ENCODE measurements around the gene DND1.
A peak's percentile ranks its signal among the peaks of the same experiment; 100 is the strongest.
"Not testable (repeated sequence)": the region's sequence is repeated elsewhere in the genome, so short reads cannot be mapped to it uniquely, and the experiment has no call there.

Gene DND1

DNA sequence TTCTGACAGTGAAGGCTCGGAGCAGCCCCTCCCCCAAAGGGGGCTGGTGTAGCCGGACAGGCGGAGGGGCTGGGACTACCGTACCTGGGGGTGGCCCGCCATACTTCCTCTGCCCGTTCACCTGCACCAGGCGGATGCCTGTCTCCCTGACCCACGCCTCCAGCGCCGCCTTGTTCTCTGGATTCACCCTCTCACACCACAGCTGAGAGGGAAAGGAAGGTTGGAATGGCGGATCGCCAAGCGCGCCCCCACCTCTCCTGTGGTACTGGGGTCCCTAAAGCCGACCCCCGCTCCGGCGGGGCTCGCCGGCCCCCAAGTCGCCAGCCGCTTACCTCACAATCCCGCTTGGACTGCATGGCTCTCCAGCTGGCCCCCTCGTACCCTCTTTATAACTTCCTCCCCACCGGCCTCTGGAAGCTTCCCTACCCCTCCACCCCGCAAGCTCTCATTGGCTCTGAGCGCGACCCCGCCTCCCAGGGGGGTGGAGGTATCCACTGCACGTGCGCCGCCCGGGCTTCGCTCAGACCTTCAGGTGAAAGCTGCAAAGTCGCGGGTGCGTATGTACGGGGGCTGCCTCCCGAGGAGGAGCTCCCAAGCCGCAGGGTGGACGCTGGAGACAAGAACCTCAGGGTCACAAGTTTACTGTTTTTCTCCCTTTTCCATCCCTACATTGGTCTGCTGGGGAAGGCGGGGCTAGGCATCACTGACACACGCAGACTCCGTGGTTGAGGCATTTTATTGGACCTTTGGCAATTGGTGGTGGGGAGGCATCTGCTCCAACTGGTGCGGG, at the start of gene DND1:
Gene DND1, minus strand, starts transcription at position 390 of the 790 bp plus-strand sequence. Its CDS starts 34 bp downstream, at position 356.
- no peak for DNase-seq

DNA sequence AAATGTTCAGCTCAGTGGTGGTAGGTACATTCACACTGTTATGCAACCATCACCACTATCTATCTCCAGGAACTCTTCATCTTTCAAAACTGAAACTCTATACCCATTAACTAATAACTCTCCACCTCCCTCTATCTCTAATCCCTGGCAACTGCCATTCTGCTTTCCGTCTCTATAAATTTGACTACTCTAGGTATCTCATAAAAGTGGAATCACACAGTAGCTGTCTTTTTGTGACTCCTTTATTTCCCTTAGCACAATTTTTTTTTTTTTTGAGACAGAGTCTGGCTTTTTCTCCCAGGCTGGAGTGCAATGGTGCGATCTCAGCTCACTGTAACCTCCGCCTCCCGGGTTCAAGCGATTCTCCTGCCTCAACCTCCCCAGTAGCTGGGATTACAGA, 48.0 kb upstream of the DND1 start:
- not testable (repeated sequence) for DNase-seq

DNA sequence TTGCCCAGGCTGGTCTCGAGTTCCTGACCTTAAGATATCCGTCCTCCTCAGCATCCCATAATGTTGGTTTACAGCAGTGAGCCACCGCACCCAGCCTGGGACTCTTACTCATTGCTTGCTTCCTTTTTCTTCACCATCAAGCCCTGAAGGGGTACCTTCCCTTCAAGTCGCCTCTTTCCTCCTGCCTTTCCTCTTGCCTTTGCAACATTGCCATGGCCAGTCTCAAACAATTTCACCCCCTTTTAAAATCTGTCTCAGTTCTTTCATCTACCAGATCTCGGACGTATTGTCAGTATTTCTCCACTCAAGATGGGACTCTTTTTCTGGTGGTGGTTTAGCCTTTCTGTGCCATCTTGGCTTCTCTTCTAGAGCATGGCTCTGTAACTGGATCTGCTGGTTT, 47.4 kb upstream of the DND1 start:
- not testable (repeated sequence) for DNase-seq

DNA sequence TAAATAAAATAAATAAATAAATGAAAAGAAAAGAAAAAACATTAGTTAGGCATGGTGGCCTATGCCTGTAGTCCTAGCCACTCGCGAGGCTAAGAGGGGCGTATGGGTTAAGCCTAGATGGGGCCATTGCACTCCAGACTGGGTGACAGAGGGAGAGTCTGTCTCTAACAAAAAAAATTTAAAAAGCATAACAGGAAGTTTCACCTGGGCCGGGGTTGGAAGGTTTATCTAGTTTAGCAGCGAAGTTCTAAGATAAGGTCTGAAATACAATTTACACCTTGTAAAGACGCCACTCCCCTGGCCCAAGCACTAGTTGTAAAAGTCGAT, 44.9 kb upstream of the DND1 start:
- no peak for DNase-seq

DNA sequence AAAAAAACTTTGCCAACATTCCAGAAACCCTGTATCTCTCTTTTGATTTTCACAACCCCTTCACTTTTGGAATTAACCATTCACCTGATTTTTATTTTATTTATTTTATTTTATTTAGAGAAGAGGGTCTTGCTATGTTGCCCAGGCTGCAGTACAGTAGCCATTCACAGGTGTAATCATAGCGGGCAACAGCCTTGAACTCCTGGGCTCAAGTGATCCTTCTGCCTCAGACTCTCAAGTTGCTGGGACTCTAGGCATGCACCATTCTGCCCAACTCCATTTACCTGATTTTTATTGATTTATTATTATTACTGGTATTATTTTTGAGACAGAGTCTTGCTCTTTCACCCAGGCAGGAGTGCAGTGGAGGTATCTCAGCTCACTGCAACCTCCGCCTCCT, 42.9 kb upstream of the DND1 start:
- not testable (repeated sequence) for DNase-seq

DNA sequence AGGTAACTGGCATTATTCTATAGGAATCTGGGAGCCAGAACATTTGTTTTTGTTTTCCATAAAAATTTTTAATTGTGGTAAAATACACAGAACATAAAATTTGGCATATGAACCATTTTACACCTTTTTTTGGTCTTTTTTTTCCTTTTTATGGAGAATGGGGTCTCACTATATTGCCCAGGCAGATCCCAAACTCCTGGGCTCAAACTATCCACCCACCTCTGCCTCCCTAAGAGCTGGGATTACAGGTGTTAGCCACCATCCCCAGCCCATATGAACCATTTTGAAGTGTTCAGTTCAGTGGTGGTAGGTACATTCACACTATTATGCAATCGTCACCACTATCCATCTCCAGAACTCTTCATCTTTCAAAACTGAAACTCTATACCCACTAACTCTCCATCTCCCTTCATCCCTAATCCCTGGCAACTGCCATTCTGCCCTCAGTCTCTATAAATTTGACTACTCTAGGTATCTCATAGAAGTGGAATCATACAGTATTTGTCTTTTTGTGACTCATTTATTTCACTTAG, 40.3 kb upstream of the DND1 start:
- DNase-seq = no peak

DNA sequence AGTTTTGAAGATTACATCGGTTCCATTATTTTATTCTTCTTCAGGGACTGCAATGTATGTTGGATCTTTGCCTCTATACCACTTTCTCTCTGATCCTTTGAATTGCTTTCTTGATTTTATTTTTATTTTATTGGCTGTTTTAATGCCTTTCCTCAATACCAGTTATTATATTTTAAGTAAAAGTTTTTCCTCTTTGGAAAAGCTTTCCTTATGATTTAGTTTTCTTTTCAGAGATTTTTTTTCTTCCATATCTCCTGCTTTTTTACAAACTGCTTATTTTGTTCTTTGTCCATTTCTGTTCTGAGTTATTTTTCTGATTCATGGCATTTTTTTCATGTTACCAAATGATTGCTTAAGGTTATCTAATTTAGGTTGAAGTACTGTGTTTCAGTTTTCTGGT, 38.4 kb upstream of the DND1 start:
- no peak for DNase-seq

DNA sequence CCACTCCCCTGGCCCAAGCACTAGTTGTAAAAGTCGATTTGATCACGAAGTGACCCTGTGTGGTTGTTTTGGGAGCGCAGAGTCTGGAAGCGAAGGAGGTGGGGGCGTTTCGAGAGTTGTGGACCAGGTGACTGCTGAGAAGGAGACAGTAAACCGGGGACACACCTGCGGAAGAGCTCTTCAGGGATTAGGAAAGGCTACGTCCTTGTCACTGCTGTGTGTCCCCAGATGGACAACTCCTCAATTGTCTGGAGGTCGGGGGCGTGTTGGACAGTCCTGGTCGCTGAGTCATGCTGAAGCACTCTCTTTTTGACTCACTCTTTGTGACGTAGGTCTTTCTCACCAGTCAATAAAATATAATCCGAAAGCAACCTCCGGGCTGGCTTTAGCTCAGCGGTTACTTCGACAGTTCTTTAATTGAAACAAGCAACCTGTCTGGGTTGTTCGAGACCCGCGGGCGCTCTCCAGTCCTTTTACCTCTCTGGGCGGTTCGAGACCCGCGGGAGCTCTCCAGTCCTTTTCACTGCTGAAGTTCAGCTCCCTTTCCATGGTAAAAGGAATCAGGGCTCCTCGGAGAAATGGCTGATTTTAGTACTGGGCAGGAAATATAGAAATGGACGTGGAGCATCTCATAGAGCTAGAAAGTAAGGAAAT, 37.6 kb upstream of the DND1 start:
- peak; percentile 78 for DNase-seq

DNA sequence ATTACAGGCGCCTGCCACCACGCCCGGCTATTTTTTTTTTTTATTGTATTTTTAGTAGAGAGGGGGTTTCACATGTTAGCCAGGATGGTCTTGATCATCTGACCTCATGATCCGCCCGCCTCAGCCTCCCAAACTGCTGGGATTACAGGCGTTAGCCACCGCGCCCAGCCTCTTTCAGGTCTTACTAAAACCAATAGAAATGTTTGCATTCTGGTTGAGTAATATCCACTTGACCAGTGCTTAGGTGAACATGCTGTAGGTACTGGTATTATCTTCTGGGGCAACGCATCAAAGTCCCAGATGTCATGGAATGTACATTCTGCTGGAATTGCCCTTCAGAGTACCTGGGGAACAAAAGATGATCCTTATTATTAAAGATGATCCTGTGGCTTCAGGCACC, 35.4 kb upstream of the DND1 start:
- not testable (repeated sequence) for DNase-seq

DNA sequence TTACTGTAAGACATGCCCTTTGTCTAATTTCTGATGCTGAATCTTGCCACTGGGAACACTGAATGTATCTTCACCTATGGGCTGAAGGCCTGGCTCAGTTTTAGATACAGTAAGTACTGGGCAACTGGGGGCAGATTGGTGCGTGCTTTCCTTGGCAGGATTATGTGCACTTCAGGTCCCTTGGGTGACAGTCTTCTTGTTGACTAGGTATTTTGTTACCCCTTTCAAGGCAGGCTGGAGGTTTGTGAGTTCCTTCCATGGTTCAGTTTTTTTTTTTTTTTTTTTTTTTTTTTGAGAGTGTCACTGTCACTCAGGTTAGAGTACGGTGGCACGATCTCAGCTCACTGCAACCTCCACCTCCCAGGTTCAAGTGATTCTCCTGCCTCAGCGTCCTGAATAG, 34.4 kb upstream of the DND1 start:
- DNase-seq = no peak

DNA sequence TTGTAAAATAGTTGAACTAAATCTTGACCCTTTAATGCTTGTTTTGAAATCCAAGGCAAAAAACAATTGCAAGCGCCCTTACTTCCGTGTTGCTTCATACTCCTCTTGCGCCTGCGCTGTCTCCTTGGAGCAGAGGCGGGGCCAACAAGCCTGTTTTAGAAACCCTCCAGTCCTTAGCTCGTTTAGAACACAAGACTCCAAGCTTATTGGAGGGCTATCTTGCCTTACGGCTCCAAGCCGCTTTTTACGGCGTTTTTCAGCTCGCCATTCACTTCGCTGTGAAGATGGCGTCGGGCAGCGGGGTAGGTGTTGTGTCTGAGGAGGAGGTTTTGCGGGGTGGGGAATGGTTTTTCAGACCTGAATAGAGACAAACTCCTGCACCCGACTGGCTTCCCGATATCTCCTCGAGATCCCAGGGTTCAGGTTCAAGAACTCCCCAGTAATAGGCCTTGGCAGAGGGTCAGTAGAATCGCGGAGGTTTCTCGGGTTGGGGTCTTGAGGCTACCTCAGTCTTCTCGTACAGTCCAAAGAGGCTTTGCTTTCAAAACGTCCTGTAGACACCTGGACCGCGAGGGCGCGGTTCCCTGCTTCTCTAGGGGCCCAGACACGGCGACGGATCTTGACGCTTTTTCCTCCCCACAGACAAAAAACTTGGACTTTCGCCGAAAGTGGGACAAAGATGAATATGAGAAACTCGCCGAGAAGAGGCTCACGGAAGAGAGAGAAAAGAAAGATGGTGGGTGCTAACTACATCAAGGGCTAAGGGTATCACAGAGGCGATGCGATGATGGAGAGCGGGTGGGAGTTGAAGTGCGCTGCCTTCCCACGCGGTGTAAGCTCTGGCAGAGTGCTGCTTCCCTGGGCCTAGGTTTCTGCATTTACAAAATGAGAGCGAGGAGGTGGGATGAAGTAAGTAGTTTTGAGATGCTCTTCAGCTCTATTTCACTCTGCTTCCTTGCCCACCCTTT, 27.1 kb upstream of the DND1 start, which contains the start of gene ZMAT2:
Gene ZMAT2, plus strand, starts transcription at position 271 of the 968 bp plus-strand sequence. Its CDS starts 14 bp downstream, at position 285.
- DNase-seq = peak; percentile 90

DNA sequence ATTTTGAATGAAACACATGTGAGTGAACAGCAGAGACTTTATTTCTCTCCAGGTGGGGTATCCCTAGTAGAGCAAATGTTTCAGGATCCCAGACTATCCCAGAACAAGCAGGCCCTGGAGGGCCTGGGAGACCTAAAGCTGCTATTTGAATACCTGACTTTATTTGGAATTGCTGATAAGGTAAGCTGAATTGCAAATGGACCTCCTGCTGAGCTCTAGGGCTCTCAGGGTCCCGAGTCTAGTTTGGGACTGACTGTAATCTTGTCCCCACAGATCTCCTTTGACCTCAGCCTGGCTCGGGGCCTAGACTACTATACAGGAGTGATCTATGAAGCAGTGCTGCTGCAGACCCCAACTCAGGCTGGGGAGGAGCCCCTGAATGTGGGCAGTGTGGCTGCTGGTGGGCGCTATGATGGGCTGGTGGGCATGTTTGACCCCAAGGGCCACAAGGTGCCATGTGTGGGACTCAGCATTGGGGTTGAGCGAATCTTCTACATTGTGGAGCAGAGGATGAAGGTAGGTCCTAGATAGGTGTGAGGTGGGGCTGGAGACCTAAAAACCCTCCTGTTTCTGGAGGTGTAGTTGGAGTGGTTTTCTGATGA, 23.6 kb upstream of the DND1 start:
- no peak for DNase-seq

DNA sequence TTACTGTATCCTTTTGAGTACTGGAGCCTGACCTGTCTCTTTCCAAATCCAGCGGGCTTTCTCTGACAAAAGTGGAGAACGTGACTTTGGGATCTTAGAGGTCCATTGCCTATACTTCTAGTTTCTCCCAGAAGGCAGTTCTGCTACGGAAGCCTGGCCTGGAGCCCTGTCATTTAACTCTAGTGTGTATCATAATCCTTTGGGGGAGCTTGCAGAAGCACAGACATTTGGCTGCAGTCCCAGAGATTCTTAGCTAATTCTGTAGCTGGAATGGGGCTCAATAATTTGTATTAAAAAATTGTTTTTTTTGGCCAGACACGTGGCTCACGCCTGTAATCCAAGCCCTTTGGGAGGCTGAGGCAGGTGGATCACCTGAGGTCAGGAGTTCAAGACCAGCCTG, 20.9 kb upstream of the DND1 start:
- DNase-seq = no peak

DNA sequence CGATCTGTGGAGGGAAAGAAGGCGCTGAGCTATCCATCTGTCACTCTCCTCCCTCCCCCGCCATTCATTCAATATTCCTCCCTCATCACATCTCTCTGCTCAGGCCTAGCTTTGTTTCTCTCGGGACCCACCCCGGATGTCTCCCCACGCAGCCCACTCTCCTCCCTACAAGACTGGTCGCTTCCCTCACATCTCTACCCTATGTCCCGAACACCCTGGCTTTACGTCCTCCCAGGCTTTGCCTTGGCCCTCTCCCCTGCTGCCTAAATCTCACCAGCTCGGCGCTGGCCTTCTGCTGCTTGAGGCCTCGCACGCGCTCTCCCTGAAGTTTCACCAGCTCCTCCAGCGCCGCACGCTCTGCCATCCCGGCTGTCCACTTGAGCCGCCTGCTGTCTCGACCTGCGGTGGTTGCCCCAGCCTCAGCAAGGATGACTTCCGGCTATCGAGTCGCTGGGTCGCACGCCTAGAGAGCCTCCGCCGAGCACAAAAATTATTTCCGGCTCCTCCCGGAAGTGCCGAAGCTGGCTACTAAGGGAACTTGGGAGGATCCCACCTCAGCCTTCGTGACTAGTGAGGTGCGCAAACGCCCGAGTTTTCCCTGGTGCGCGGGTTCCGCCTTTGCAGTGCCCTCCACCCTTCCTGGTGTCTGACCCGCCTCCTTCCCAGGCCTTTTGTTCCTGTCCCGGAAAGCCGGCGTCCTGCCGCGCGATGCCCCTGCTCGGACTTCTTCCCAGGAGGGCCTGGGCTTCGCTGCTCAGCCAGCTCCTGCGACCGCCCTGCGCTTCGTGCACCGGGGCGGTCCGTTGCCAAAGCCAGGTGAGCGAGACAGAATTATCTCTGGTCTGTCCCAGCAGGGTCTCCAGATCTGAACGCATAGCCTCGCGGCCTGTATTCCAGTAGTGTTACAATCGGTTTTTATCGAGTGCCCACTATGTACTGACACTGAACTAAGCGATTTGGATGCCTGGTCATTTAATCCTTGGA, 17.9 kb upstream of the DND1 start, which contains the start of the genes HARS1 and HARS2:
Gene HARS1, minus strand, starts transcription at position 430 of the 984 bp plus-strand sequence. Its CDS starts 66 bp downstream, at position 364.
Gene HARS2, plus strand, starts transcription at position 515 of the 984 bp plus-strand sequence. Its CDS starts 194 bp downstream, at position 709.
- DNase-seq = peak; percentile 73

DNA sequence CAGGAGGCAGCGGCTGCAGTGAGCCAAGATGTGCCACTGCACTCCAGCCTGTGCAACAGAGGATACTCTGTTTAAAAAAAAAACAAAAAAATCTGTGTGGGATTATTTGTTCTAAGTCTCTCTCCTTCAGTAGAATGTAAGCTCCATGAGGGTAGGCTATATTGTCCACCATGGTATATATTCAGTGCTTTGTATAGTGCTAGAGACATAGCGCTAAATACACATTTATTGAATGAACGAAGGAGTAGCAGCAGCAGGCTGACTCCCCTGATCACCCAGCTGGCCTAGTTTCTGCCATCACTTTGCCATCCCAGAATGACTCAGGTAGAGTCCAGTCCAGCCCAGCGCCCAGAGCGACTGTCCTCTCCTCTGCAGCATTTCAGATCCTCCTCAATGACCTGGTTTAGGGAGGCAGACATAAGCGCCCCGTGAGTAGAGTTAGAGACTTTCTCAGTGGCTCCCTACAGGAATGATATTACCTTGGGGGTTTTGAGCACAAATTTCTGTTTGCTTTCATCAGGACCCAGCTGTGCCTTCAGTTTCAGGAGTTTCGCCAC, 17.1 kb upstream of the DND1 start:
- no peak for DNase-seq

DNA sequence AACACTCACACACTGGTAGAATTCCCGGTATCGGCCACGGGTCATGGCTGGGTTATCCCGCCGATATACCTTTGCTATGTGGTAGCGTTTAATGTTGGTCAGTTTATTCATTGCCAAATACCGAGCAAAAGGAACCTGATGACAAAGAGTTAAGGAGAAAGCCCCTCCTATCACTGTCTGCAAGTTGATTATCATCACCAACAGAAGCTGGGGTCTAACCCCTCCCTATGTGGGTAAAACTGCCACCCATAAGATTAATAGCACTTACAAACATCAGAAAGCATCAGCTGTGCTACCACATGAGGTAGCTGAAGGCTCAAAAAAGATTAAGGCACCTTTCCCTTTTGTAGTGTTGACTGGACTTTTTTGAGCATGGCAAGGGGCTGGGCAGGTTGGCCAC, 5.6 kb upstream of the DND1 start:
- DNase-seq = no peak

DNA sequence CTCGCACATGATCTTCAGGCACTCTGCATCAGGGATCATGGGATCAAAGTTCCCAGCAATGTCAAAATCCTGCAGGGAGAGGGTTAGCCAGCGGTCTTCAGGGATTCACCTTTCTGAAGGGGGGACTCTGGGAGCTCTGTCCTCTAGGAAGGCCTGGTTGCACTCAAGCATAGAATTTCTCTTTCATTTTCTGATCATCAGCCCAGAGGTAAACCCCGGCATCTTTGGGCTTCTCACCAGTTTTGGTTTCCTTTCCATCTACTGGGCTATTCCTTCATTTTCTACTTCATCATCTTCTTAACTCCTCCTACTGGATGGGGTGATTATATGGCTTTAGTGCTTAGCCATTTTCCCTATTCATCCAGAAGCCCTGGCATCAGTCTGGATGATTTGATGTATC, 4.6 kb upstream of the DND1 start:
- DNase-seq = no peak

DNA sequence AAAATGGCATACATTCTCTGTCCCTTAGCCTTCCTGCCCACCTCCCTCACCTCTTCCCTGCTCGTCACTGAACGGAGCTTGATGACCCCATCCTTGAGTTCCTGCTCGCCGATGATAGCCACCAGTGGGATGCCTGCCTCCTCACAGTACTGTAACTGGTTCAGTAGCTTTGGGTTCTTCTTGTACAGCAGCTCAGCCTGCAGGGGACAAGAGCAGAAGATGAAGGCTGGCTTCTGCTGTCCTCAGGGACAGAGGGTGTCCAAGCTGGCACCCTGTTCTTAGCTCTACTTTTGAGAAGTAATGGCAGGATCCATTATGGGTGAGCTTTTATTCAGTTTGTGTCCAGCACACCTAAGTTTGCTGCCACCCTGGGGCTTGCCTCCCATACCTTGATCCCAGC, 1.3 kb upstream of the DND1 start:
- no peak for DNase-seq

DNA sequence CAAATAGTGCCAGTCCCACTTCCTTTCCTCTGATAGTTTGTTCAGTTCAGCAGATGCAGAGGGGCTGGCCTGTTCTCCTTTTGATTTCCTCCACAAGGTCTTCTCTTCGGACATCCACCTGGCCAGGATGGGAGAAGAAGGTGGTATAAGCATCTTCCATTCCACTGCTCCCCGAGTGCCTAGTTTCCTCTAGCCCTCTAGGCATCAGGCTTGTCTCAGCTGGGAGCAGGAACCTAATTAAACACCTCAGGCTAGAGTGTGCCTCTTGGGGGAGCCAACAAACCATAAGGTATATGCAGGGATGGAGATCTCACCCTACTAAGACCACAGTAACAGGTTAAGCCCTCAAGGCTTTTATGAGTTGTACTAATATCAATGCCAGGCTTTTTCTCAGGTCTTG, 835 bp upstream of the DND1 start:
- no peak for DNase-seq

DNA sequence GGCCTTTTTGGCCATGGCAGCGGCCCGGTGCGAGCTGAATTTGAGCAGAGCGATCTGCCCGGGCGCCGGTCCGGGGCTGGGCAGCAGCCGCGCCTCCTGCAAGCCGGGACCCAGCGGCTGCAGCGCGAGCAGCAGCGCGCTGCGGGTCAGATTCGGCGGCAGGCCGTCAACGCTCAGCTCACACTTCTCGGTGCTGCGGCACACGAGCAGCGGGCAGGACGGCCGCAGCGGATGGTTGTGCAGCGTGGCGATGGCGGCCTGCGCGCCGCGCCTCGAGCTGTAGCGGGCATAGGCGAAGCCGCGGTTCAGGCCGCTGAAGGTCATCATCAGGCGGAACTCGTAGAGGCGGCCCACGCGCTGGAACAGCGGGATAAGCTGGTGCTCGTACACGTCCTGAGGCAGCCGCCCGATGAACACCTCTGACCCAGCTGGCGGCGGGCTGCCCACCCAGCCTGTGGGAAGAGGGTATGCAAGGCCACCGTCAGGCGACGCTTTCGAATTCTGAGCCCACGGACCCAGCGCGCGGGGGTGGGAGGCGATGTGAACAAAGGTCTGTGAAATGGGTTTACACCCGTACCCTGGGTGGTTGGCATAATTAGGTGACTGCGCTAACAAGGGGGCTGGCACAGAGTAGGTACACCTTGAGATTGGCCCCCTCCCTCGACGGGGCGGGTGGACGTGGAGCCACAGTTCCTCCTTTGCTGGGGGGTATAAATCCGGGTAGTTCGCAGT, 755 bp downstream of the DND1 start:
- DNase-seq = no peak
